HCT116 (cell line): ENCODE results near the gene SCCPDH.

ENCODE experiments used
- CEBPB ChIP-seq: IDR thresholded peaks from 2 replicates; pipeline ENCODE4 v1.6.1; 2012; ENCODE audit warnings: low read depth
- EZH2phosphoT487 ChIP-seq: fragments of 200-600 bp; IDR thresholded peaks from 2 replicates; pipeline ENCODE4 v1.6.1; 2018; ENCODE audit warnings: antibody characterized with exemption, borderline replicate concordance
- POLR2A ChIP-seq: IDR thresholded peaks from 2 replicates; pipeline ENCODE4 v1.7.0; 2011; ENCODE audit warnings: borderline replicate concordance; ENCODE audit not compliant: insufficient read depth, insufficient read length; ENCODE audit errors: extremely low read depth
- POLR2AphosphoS5 ChIP-seq: IDR thresholded peaks from 2 replicates; pipeline ENCODE4 v1.6.1; 2011; ENCODE audit warnings: mild to moderate bottlenecking, low read depth, low read length, moderate library complexity
- SP1 ChIP-seq: IDR thresholded peaks from 2 replicates; pipeline ENCODE4 v1.6.1; 2012; ENCODE audit warnings: low read depth
- ZNF274 ChIP-seq: fragments of 200-500 bp; sonication (Bioruptor generic); IDR thresholded peaks from 2 replicates; pipeline ENCODE4 v1.6.1; 2014; ENCODE audit warnings: mild to moderate bottlenecking, low read depth, low read length, inconsistent platforms
- TF ChIP-seq, protein P1 (sequence below), 3 experiments: fragments of 200-600 bp in 1 of 3; sonication (generic) in 1 of 3; IDR thresholded peaks in 2 of 3; conservative IDR thresholded peaks in 1 of 3; 2 replicates each; pipeline ENCODE4 v1.5.1; 2012 to 2017; ENCODE audit warnings: low read depth in 2 of 3, low read length in 2 of 3, antibody characterized with exemption in 1 of 3, borderline replicate concordance in 1 of 3, control low read depth in 1 of 3, mild to moderate bottlenecking in 1 of 3, mixed read lengths in 1 of 3, mixed run types in 1 of 3, moderate library complexity in 1 of 3; ENCODE audit not compliant: insufficient read depth in 1 of 3
- TF ChIP-seq, protein P2 (sequence below): IDR thresholded peaks from 2 replicates; pipeline ENCODE4 v1.6.1; 2012

DNA sequence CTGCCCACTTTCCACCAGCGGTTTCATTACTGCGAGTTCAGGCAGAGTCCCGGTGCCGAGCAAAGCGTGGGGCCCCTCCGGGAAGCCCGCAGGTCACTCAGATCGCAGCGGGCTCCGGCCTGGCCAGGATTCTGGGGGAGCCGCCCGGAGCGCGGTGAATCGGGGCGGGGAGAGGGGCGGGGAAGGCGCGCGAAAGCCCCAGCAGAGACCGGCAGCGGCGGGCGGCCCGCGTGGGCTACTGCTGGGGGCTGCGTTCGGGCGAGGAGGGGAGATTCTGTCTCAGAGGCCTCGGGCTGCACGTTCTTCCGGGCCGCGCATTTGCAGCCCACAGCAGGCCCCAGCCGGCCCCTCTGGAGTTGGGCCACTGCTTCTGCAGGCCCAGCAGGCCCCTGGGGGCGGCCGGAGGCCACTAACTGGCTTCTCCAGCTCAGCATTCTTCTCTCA lies 64.7 kb downstream of the SCCPDH start:
- TF ChIP-seq POLR2A (no peak), CEBPB (no peak), POLR2AphosphoS5 (no peak), EZH2phosphoT487 (no peak), ZNF274 (no peak), SP1 (no peak)
- TF ChIP-seq, protein P1, sequence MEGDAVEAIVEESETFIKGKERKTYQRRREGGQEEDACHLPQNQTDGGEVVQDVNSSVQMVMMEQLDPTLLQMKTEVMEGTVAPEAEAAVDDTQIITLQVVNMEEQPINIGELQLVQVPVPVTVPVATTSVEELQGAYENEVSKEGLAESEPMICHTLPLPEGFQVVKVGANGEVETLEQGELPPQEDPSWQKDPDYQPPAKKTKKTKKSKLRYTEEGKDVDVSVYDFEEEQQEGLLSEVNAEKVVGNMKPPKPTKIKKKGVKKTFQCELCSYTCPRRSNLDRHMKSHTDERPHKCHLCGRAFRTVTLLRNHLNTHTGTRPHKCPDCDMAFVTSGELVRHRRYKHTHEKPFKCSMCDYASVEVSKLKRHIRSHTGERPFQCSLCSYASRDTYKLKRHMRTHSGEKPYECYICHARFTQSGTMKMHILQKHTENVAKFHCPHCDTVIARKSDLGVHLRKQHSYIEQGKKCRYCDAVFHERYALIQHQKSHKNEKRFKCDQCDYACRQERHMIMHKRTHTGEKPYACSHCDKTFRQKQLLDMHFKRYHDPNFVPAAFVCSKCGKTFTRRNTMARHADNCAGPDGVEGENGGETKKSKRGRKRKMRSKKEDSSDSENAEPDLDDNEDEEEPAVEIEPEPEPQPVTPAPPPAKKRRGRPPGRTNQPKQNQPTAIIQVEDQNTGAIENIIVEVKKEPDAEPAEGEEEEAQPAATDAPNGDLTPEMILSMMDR (IDR thresholded peaks at IDR 0.05 in 2 of 3, conservative IDR thresholded peaks at IDR 0.05 in 1 of 3; ENCODE audit: borderline replicate concordance in 1 of 3, insufficient read depth in 1 of 3, low read depth in 2 of 3, low read length in 2 of 3) = no peak
- TF ChIP-seq, protein P2, sequence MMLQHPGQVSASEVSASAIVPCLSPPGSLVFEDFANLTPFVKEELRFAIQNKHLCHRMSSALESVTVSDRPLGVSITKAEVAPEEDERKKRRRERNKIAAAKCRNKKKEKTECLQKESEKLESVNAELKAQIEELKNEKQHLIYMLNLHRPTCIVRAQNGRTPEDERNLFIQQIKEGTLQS = no peak
